GM12874 (cell line): ENCODE data around the gene COL27A1.
"Not testable (repeated sequence)": the region's sequence is repeated elsewhere in the genome, so short reads cannot be mapped to it uniquely, and the experiment has no call there.

Experiments used
- CTCF ChIP-seq: IDR thresholded peaks from 2 replicates; pipeline ENCODE4 v1.5.1; 2011; ENCODE audit warnings: low read depth, mild to moderate bottlenecking, control low read depth, low read length, moderate library complexity; ENCODE audit not compliant: insufficient read depth

The COL27A1 gene

GRCh38 chr9:114317665-114318357 lies 162.5 kb downstream of the COL27A1 start:
- no peak for TF ChIP-seq CTCF

GRCh38 chr9:114318416-114318815 lies 163.1 kb downstream of the COL27A1 start:
- TF ChIP-seq CTCF: no peak

DNA sequence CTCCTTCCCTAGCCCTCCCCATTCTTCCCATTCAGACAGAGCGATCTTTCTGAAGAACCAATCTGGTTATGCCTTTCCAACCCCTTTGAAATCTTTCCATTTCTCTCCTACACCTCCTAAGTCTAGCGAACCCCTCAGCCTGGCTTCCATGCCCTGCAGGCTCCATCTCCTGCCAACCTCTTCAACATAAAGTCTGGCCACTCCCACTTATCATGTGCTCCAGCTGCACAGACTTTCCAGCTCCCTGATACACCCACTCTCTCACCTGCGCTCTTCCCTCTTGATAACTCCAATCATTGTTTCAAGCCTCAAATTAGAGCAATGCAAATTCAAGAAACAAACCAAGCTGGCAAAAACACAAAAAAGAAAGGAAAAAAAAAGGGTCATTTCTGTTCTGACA lies 163.8 kb downstream of the COL27A1 start:
- TF ChIP-seq CTCF: no peak

- no peak for TF ChIP-seq CTCF
Observed at GRCh38 chr9:114321759-114322158, 166.4 kb downstream of the COL27A1 start.

DNA sequence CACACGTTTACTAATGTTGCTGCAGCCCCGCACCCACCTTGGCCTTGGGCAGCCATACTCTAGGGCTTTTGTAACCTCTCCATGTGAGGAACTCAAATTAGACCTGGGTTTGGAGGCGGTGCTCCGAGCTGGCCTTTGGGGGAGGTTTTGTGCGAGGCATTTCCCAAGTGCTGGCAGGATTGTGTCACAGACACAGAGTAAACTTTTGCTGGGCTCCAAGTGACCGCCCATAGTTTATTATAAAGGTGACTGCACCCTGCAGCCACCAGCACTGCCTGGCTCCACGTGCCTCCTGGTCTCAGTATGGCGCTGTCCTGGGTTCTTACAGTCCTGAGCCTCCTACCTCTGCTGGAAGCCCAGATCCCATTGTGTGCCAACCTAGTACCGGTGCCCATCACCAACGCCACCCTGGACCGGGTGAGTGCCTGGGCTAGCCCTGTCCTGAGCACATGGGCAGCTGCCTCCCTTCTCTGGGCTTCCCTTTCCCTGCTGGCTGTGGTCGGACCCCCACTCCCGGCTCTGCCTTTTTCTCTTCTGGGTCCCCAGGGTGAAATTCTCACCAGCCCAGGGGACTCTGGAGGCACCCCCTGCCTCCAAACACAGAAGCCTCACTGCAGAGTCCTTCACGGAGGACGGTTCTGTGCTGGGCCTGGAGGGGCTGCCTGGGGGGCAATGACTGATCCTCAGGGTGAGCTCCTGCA lies 167.6 kb downstream of the COL27A1 start, which contains the start of gene ORM1:
Gene ORM1, plus strand, starts transcription at position 268 of the 701 bp plus-strand sequence. Its CDS starts 36 bp downstream, at position 304.
- not testable (repeated sequence) for TF ChIP-seq CTCF

DNA sequence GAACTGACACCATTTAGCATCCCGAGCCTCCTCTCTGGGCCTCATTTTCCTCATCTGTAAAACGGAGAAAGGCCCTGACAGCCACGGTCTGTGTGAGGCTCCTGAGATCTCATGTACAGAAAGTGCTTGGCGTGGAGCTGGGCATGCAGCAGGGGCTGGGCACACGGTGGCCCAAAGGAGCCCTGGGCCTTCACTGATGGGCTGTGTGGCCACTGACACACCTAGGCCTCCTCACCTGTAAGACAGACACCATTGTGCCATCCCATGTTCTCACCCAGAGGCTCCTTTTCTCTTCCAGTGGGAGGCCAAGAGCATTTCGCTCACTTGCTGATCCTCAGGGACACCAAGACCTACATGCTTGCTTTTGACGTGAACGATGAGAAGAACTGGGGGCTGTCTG lies 169.2 kb downstream of the COL27A1 start:
- no peak for TF ChIP-seq CTCF

- TF ChIP-seq CTCF: no peak
Observed at GRCh38 chr9:114327749-114328148, 172.4 kb downstream of the COL27A1 start.
